GM18873 (cell line): Measurements from ENCODE around the gene CNTNAP2.
"Not testable (repeated sequence)": the region's sequence is repeated elsewhere in the genome, so short reads cannot be mapped to it uniquely, and the experiment has no call there.

Experiments
- ATAC-seq: cut with Tn5 transposase; IDR thresholded peaks from one replicate; pipeline ENCODE4 v1.9.1; 2021; ENCODE audit warnings: mild to moderate bottlenecking, moderate library complexity, moderate number of reproducible peaks; ENCODE audit not compliant: unreplicated experiment, low FRiP score

CNTNAP2 gene

GRCh38 chr7:146844405-146844804 lies 727.8 kb downstream of the CNTNAP2 start:
- ATAC-seq: no peak

- no peak for ATAC-seq
Measured at GRCh38 chr7:146858690-146859089, 742.1 kb downstream of the CNTNAP2 start.

GRCh38 chr7:146861701-146862100 lies 745.1 kb downstream of the CNTNAP2 start:
- no peak for ATAC-seq

- ATAC-seq: no peak
Measured at GRCh38 chr7:146862415-146862814, 745.8 kb downstream of the CNTNAP2 start.

- ATAC-seq: no peak
Measured at GRCh38 chr7:146864644-146865043, 748.0 kb downstream of the CNTNAP2 start.

- no peak for ATAC-seq
Measured at GRCh38 chr7:146865696-146866095, 749.1 kb downstream of the CNTNAP2 start.

GRCh38 chr7:146874722-146875121 lies 758.1 kb downstream of the CNTNAP2 start:
- ATAC-seq: no peak

GRCh38 chr7:146875237-146875785 lies 758.7 kb downstream of the CNTNAP2 start:
- no peak for ATAC-seq

- no peak for ATAC-seq
Measured at GRCh38 chr7:146875981-146876380, 759.4 kb downstream of the CNTNAP2 start.

GRCh38 chr7:146876411-146876810 lies 759.8 kb downstream of the CNTNAP2 start:
- no peak for ATAC-seq

GRCh38 chr7:146878901-146879300 lies 762.3 kb downstream of the CNTNAP2 start:
- ATAC-seq: no peak

GRCh38 chr7:146885231-146885630 lies 768.6 kb downstream of the CNTNAP2 start:
- ATAC-seq: no peak

- ATAC-seq: no peak
Measured at GRCh38 chr7:146889806-146890555, 773.4 kb downstream of the CNTNAP2 start.

GRCh38 chr7:146892151-146892550 lies 775.5 kb downstream of the CNTNAP2 start:
- ATAC-seq: no peak

- no peak for ATAC-seq
Measured at GRCh38 chr7:146894927-146895326, 778.3 kb downstream of the CNTNAP2 start.

- ATAC-seq: no peak
Measured at GRCh38 chr7:146902266-146902665, 785.7 kb downstream of the CNTNAP2 start.

GRCh38 chr7:146902728-146903127 lies 786.1 kb downstream of the CNTNAP2 start:
- ATAC-seq: no peak

GRCh38 chr7:146905746-146906145 lies 789.1 kb downstream of the CNTNAP2 start:
- not testable (repeated sequence) for ATAC-seq

GRCh38 chr7:146922782-146923181 lies 806.2 kb downstream of the CNTNAP2 start:
- ATAC-seq: no peak

GRCh38 chr7:146926841-146927240 lies 810.2 kb downstream of the CNTNAP2 start:
- ATAC-seq: no peak

GRCh38 chr7:146937836-146938235 lies 821.2 kb downstream of the CNTNAP2 start:
- ATAC-seq: no peak

GRCh38 chr7:146943483-146943882 lies 826.9 kb downstream of the CNTNAP2 start:
- no peak for ATAC-seq
